ENCODE measurements around the gene GABRQ.
"Not testable (repeated sequence)": the region's sequence is repeated elsewhere in the genome, so short reads cannot be mapped to it uniquely, and the experiment has no call there.

The GABRQ gene

GRCh38 chrX:152641996-152642395, 4.3 kb downstream of the GABRQ start:
- peak; percentile 0 to 1 for DNase-seq
- TF ChIP-seq POLR2A (IDR thresholded peaks at IDR 0.05; ENCODE audit: low read length) (no peak), GATA1 (IDR thresholded peaks at IDR 0.05; ENCODE audit: low read depth, low read length) (no peak)

GRCh38 chrX:152642931-152643564, 5.4 kb downstream of the GABRQ start:
- no peak for DNase-seq
- TF ChIP-seq GATA1 (IDR thresholded peaks at IDR 0.05; ENCODE audit: low read depth, low read length) (no peak), POLR2A (IDR thresholded peaks at IDR 0.05; ENCODE audit: low read length) (no peak)

DNA sequence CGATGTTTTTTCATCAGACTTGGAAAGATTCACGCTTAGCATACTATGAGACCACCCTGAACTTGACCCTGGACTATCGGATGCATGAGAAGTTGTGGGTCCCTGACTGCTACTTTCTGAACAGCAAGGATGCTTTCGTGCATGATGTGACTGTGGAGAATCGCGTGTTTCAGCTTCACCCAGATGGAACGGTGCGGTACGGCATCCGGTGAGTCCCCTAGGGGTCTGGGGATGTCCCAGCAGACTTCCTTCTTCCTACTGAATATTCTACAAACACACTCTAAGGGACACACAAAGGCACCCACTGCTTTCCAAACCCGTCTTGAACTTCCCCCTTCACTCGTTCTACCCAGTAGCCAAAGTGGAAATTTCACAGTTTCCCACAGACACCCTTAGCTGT, 9.3 kb downstream of the GABRQ start:
- TF ChIP-seq POLR2A (IDR thresholded peaks at IDR 0.05; ENCODE audit: low read length) (no peak), GATA1 (IDR thresholded peaks at IDR 0.05; ENCODE audit: low read depth, low read length) (no peak)
- DNase-seq: no peak

- DNase-seq: no peak
- no peak for TF ChIP-seq GATA1 (IDR thresholded peaks at IDR 0.05; ENCODE audit: low read depth, low read length)
- no peak for TF ChIP-seq POLR2A (IDR thresholded peaks at IDR 0.05; ENCODE audit: low read length)
Measured at GRCh38 chrX:152647978-152648377, 10.3 kb downstream of the GABRQ start.

- no peak for DNase-seq
- TF ChIP-seq GATA1 (IDR thresholded peaks at IDR 0.05; ENCODE audit: low read depth, low read length) (no peak), POLR2A (IDR thresholded peaks at IDR 0.05; ENCODE audit: low read length) (no peak)
Measured at GRCh38 chrX:152652060-152652459, 14.4 kb downstream of the GABRQ start.

GRCh38 chrX:152652467-152652866, 14.8 kb downstream of the GABRQ start:
- no peak for DNase-seq
- no peak for TF ChIP-seq POLR2A (IDR thresholded peaks at IDR 0.05; ENCODE audit: low read length)
- no peak for TF ChIP-seq GATA1 (IDR thresholded peaks at IDR 0.05; ENCODE audit: low read depth, low read length)

DNA sequence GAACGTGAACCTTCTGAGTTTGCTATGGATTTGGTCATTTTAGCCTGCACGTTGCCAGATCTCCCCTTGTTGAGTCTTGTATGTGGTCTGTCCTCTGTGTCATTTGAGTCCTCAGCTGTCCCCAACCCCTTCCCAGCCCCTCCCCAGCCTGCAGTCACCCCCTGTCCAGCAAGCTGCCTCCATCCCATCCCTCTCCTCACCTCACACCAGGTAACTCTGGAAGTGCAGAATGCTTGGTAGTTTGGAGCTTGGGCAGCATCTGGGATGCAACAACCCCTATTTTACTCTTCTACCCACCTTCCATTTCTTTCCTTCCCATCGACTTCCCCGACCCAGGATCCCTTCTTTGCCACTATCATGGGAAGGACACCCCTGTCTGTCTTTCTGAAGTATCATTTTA, 18.4 kb downstream of the GABRQ start:
- TF ChIP-seq GATA1 (IDR thresholded peaks at IDR 0.05; ENCODE audit: low read depth, low read length): no peak
- no peak for TF ChIP-seq POLR2A (IDR thresholded peaks at IDR 0.05; ENCODE audit: low read length)
- no peak for DNase-seq

DNA sequence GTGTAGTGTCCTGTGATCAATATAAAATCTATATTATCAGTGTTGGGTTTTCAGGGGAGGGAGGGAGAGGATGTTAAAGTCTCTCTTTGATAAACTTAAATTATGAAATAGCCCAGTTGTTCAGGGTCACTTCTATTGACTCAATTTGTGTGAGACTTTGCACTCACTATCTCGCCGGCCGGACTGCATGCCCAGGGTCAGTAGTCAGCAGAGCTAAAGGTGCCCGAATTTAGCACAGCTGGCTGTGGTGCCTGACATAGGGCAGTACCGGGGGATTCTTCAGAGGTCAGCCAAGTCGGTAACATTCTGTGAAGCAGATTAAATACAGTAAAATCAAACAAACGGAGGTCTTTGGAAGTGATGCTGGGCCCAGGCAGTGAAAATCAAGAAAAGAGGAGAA, 19.2 kb downstream of the GABRQ start:
- TF ChIP-seq GATA1 (IDR thresholded peaks at IDR 0.05; ENCODE audit: low read depth, low read length): no peak
- TF ChIP-seq POLR2A (IDR thresholded peaks at IDR 0.05; ENCODE audit: low read length): no peak

DNA sequence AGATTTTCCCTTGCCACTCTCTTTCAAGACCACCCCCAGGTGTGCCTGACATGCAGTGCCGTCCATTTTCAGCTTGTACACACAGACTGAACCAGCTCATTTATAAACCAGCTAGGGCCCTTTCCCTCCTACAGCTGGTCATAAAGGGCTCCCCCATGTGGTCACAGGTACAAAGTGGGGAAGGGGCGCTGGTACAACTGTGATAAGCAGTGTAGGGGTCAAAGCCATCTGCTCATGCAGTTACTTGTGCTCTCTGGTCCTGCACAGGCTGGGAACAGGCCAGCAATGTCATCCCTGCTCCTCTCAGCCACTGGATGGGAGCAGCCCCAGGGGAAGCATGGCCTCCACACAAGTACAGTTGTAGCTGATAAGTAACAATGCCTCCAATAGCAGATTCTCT, 20.6 kb downstream of the GABRQ start:
- TF ChIP-seq GATA1 (IDR thresholded peaks at IDR 0.05; ENCODE audit: low read depth, low read length): no peak
- no peak for TF ChIP-seq POLR2A (IDR thresholded peaks at IDR 0.05; ENCODE audit: low read length)

More for the DNA sequence above, 19.2 kb downstream of the GABRQ start:
- DNase-seq: no peak

DNA sequence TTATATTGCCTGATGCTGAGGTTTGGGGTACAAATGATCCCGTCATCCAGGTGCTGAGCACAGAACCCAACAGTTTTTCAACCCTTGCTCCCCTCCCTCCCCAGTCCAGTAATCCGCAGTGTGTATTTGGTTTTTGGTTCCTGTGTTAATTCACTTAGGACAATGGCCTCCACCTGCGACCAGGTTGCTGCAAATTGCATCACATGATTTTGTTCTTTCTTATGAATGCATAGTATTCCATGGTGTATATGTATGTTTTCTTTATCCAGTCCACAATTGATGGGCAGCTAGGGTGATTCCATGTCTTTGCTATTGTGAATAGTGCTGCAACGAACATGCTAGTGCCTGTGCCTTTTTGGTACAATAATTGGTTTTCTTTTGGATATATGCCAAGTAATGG, 25.4 kb downstream of the GABRQ start:
- DNase-seq: no peak
- TF ChIP-seq GATA1 (IDR thresholded peaks at IDR 0.05; ENCODE audit: low read depth, low read length): no peak
- TF ChIP-seq POLR2A (IDR thresholded peaks at IDR 0.05; ENCODE audit: low read length): no peak

More for the DNA sequence above, 20.6 kb downstream of the GABRQ start:
- DNase-seq: no peak

DNA sequence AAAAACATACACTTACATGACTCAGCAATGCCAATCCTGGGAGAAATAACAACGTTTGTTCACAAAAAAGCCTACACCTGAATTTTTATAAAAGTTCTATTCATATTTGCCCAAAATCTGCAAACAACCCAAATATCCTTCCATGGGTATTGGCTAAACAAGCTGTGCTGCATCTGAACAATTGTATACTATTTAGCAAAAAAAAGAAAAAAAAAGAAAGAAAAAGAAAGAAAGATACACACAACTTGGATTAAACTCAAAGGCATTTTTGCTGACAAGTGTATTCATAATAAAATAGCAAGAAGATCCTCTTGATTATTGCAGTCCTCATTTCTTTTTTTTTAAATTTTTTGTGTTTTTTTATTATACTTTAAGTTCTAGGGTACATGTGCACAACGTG, 36.4 kb downstream of the GABRQ start:
- no peak for DNase-seq
- TF ChIP-seq POLR2A (IDR thresholded peaks at IDR 0.05; ENCODE audit: low read length) (no peak), GATA1 (IDR thresholded peaks at IDR 0.05; ENCODE audit: low read depth, low read length) (no peak)

DNA sequence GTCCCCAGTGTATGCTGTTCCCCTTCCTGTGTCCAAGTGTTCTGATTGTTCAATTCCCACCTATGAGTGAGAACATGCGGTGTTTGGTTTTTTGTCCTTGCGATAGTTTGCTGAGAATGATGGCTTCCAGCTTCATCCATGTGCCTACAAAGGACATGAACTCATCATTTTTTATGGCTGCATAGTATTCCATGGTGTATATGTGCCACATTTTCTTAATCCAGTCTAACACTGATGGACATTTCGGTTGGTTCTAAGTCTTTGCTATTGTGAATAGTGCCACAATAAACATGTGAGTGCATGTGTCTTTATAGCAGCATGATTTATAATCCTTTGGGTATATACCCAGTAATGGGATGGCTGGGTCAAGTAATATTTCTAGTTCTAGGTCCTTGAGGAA, 37.0 kb downstream of the GABRQ start:
- not testable (repeated sequence) for DNase-seq

GRCh38 chrX:152681012-152681411, 43.3 kb downstream of the GABRQ start:
- not testable (repeated sequence) for DNase-seq

DNA sequence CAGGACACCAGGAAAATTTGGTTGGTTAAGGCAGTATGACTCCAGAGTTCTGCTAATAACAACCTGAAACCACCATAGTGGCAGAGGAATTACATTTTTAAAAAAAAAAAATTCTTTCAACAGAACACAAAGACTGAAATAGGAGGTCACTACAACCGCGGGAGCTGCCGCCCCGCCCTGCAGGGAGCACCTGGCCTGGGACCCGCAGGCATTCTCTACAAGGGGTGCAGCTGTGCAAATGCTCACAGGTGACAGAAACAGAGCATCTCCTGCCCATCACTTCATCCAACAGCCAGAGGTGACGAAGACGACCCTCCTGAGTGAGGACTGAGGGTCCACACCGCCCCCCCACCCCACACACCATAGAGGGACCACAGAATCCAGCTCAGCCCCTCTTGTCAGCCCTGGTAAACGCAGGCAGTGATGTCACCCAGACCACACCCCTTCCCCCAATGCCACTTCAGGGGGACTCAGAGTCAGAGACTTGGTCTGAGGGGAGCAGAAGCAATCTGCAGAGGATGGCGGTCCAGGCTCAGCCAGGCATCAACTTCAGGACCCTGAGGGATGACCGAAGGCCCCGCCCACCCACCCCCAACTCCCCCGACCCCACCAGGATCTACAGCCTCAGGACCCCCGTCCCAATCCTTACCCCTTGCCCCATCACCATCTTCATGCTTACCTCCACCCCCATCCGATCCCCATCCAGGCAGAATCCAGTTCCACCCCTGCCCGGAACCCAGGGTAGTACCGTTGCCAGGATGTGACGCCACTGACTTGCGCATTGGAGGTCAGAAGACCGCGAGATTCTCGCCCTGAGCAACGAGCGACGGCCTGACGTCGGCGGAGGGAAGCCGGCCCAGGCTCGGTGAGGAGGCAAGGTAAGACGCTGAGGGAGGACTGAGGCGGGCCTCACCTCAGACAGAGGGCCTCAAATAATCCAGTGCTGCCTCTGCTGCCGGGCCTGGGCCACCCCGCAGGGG, 60.5 kb downstream of the GABRQ start, which contains the start of gene MAGEA3:
Gene MAGEA3 (plus strand): TSS at position 843 of the 980 bp plus-strand sequence. CDS start 2,039 bp downstream, outside the sequence.
- DNase-seq: not testable (repeated sequence)

DNA sequence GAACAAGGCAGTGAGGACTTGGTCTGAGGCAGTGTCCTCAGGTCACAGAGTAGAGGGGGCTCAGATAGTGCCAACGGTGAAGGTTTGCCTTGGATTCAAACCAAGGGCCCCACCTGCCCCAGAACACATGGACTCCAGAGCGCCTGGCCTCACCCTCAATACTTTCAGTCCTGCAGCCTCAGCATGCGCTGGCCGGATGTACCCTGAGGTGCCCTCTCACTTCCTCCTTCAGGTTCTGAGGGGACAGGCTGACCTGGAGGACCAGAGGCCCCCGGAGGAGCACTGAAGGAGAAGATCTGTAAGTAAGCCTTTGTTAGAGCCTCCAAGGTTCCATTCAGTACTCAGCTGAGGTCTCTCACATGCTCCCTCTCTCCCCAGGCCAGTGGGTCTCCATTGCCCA, 62.7 kb downstream of the GABRQ start:
- DNase-seq: not testable (repeated sequence)

DNA sequence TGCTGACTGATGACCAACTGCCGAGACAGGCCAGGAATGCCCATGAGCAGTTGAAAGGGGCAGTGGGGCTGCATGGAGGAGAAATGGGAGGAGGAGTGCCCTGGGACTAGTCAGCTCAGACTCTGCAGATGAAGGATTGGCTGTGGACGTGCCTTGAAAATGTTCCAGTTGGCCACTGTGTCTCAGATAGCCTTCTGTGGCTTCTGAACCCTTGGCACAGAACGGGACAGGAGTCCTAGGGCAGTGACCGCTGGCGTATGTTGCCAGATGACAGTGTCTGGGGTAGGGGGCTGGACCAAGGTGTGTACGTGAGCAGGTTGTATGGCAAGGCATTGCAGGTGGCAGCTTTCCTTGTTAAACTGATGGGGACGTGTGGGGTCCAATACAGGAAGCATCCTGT, 68.8 kb downstream of the GABRQ start:
- not testable (repeated sequence) for DNase-seq
